ENCODE data around the gene MRPS9. TPM values are rescaled to one million over a fixed set of nuclear protein-coding genes. Genes with fewer than 3 reads are reported as not detected.

MRPS9 gene
- total and polyA plus RNA-seq, 2 experiments from 2014 or later = 64.7 to 78.9 TPM

DNA sequence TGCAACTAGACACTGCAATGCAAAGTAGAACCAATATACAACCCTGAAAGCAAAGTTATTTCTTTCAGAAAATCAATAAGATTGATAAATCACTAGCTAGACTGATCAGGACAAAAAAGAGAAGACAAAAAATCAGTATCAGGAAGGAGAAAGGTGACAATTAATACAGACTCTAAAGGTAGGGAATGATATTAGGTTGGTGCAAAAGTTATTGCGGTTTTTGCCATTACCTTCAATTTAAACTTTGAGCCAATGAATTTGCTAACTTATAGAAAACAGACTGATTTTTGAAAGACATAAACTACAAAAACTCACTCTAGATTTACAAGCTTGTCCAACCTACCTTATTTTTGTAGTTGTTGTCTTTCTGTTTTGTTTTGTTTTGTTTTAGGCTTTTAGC lies 30.5 kb upstream of the MRPS9 start:
- H3K36me3 ChIP-seq (ENCODE audit: insufficient read depth) = 0 out of 2 replicates have a peak, but pooled peaks cover 9% of the 10 kb centered on the region
- H3K4me1 ChIP-seq (ENCODE audit: insufficient read depth) = no peaks in the 10 kb centered on the region; the same call in 1 of the 2 replicates
- Mint-ChIP-seq H3K27ac (no peak overlapping the region), H3K4me3 (no peak overlapping the region), H3K4me1 (peaks cover 8% of the 10 kb centered on the region), H3K27me3 (ENCODE audit: insufficient read depth, low read depth, poor library complexity) (peaks cover 4% of the 10 kb centered on the region), H3K36me3 (ENCODE audit: low read depth) (peaks cover 19% of the 10 kb centered on the region), H3K9me3 (peaks cover 36% of the 10 kb centered on the region)
- 0 out of 2 replicates have a peak, but pooled peaks cover 4% of the 10 kb centered on the region for H3K9me2 ChIP-seq (ENCODE audit: insufficient read depth)
- H4K20me1 ChIP-seq (replicated peaks; ENCODE audit: insufficient read depth) = no peaks in the 10 kb centered on the region
- no peak overlapping the region for H2AFZ ChIP-seq
- H3K4me3 ChIP-seq = no peak overlapping the region
- H3K27ac ChIP-seq (ENCODE audit: low read depth) = no peak overlapping the region
- H3K4me2 ChIP-seq = no peak overlapping the region
- no peaks in the 10 kb centered on the region for H3F3A ChIP-seq (replicated peaks; ENCODE audit: low read depth)
- no peaks in the 10 kb centered on the region for H3K79me2 ChIP-seq (replicated peaks; ENCODE audit: insufficient read depth)
- no peak for ATAC-seq
- H3K27me3 ChIP-seq (ENCODE audit: insufficient read depth) = no peaks in the 10 kb centered on the region
- no peak for DNase-seq (ENCODE audit: low spot score)
- TF ChIP-seq ZNF462 (CRISPR knock-in tag; IDR thresholded peaks at IDR 0.05) = no peak
- no peak for TF ChIP-seq EZH2 (IDR thresholded peaks at IDR 0.05; ENCODE audit: low read depth, unreplicated experiment)
- no peak for TF ChIP-seq ZNF331 (CRISPR knock-in tag; IDR thresholded peaks at IDR 0.05; ENCODE audit: low read depth)
- TF ChIP-seq ZNF114 (CRISPR knock-in tag; IDR thresholded peaks at IDR 0.05) = no peak
- TF ChIP-seq NANOG (IDR thresholded peaks at IDR 0.05; ENCODE audit: borderline replicate concordance) = no peak
- TF ChIP-seq REST (IDR thresholded peaks at IDR 0.05; ENCODE audit: unreplicated experiment) = no peak

Measured in GM23338 (cell line).